GM12878 (cell line): ENCODE data around the gene CATSPER4. TPM values are rescaled to one million over a fixed set of nuclear protein-coding genes. Genes with fewer than 3 reads are reported as not detected.

Source experiments
- BACH1 ChIP-seq: fragments of 450-650 bp; IDR thresholded peaks from 2 replicates; pipeline ENCODE4 v1.6.1; 2017; ENCODE audit warnings: mild to moderate bottlenecking, borderline replicate concordance
- CEBPB ChIP-seq, 2 experiments: fragments of 150-350 bp in 1 of 2; IDR thresholded peaks; 2 replicates each; pipeline ENCODE4 v1.6.1; 2012 to 2014; ENCODE audit warnings: low read depth in 2 of 2, low read length in 2 of 2, borderline replicate concordance in 1 of 2, inconsistent platforms in 1 of 2
- CHD4 ChIP-seq: fragments of 200-600 bp; sonication (generic); IDR thresholded peaks from 2 replicates; pipeline ENCODE4 v1.6.1; 2016; ENCODE audit warnings: mild to moderate bottlenecking
- CTCF ChIP-seq, 3 experiments: IDR thresholded peaks in 2 of 3; conservative IDR thresholded peaks in 1 of 3; 2 replicates each; pipeline ENCODE4 v1.5.1; 2011; ENCODE audit warnings: low read depth in 3 of 3, low read length in 3 of 3, mild to moderate bottlenecking in 3 of 3, control low read depth in 2 of 3, moderate library complexity in 2 of 3, inconsistent platforms in 1 of 3, mixed read lengths in 1 of 3; ENCODE audit not compliant: control insufficient read depth in 2 of 3, insufficient read depth in 1 of 3; ENCODE audit errors: extremely low read depth in 1 of 3
- E2F4 ChIP-seq: IDR thresholded peaks from 2 replicates; pipeline ENCODE4 v1.6.1; 2012; ENCODE audit warnings: low read depth, low read length, improper control_type of control experiment
- ESRRA ChIP-seq: IDR thresholded peaks from 2 replicates; pipeline ENCODE4 v1.6.1; 2012; ENCODE audit warnings: mild to moderate bottlenecking, low read length, improper control_type of control experiment
- JUNB ChIP-seq: IDR thresholded peaks from 2 replicates; pipeline ENCODE4 v1.6.1; 2016; ENCODE audit warnings: antibody characterized with exemption, mild to moderate bottlenecking
- MLLT1 ChIP-seq: fragments of 450-650 bp; IDR thresholded peaks from 2 replicates; pipeline ENCODE4 v1.6.1; 2016; ENCODE audit warnings: mild to moderate bottlenecking
- MYC ChIP-seq: IDR thresholded peaks from 2 replicates; pipeline ENCODE4 v1.6.1; 2011; ENCODE audit warnings: mild to moderate bottlenecking, low read length, moderate library complexity, inconsistent platforms; ENCODE audit not compliant: insufficient read depth, insufficient replicate concordance, insufficient read length, severe bottlenecking
- NR2C2 ChIP-seq: IDR thresholded peaks from 2 replicates; pipeline ENCODE4 v1.6.1; 2011; ENCODE audit warnings: borderline replicate concordance, low read depth; ENCODE audit not compliant: control insufficient read depth, insufficient read length
- PBX3 ChIP-seq: IDR thresholded peaks from 2 replicates; pipeline ENCODE4 v1.6.1; 2011; ENCODE audit warnings: mild to moderate bottlenecking, low read depth, low read length, moderate library complexity; ENCODE audit not compliant: insufficient replicate concordance
- RELB ChIP-seq: fragments of 450-650 bp; IDR thresholded peaks from 2 replicates; pipeline ENCODE4 v1.6.1; 2017; ENCODE audit warnings: low read depth, mild to moderate bottlenecking, moderate library complexity
- SMARCA5 ChIP-seq: fragments of 450-650 bp; IDR thresholded peaks from 2 replicates; pipeline ENCODE4 v1.6.1; 2017; ENCODE audit warnings: mild to moderate bottlenecking
- SPI1 ChIP-seq: IDR thresholded peaks from 2 replicates; pipeline ENCODE4 v1.6.1; 2011; ENCODE audit warnings: low read depth, mild to moderate bottlenecking, low read length, moderate library complexity, borderline replicate concordance; ENCODE audit not compliant: insufficient read depth
- SREBF2 ChIP-seq: IDR thresholded peaks from 2 replicates; pipeline ENCODE4 v1.6.1; 2012; ENCODE audit warnings: mild to moderate bottlenecking, low read length
- YY1 ChIP-seq: IDR thresholded peaks from 2 replicates; pipeline ENCODE4 v1.6.1; 2011; ENCODE audit warnings: low read depth, mild to moderate bottlenecking, low read length
- ZBTB33 ChIP-seq: fragments of 450-650 bp; IDR thresholded peaks from 2 replicates; pipeline ENCODE4 v1.6.1; 2017; ENCODE audit warnings: mild to moderate bottlenecking
- ZNF207 ChIP-seq: fragments of 450-650 bp; IDR thresholded peaks from 2 replicates; pipeline ENCODE4 v1.6.1; 2014; ENCODE audit warnings: antibody characterized with exemption, mild to moderate bottlenecking, borderline replicate concordance
- ZNF384 ChIP-seq: IDR thresholded peaks from 2 replicates; pipeline ENCODE4 v1.6.1; 2012; ENCODE audit warnings: low read depth, mild to moderate bottlenecking, low read length, improper control_type of control experiment, borderline replicate concordance
- polyA plus RNA-seq, 11 experiments: library from polyadenylated mRNA; depleted of rRNA in 4 of 11; unstranded in 6 of 11; stranded (reverse) in 5 of 11; fragments of >200 nt; fragmentation: Nextera tagmentation in 4 of 11; fragmentation: Illumina TruSeq in 1 of 11; extraction: Ambion mirVana in 4 of 11; extraction: Trizol in 1 of 11; gene quantifications; 1 replicate in 1 of 11; 2 replicates in 10 of 11; pipeline versions ENCODE4 v1.2.1 to v1.2.3, GENCODE V29; 2011 to 2016; ENCODE audit warnings: inconsistent platforms in 2 of 11, missing spikeins in 2 of 11, low read depth in 1 of 11
- total RNA-seq, 4 experiments: library from RNA; depleted of rRNA in 3 of 4; stranded (reverse); fragments of >200 nt in 3 of 4; fragmentation: Illumina TruSeq in 1 of 4; extraction: Trizol in 1 of 4; gene quantifications; 2 replicates each; pipeline versions ENCODE4 v1.2.1 to v1.2.3, GENCODE V29; 2013 to 2021

Gene CATSPER4
- total and polyA plus RNA-seq, 10 of the 15 experiments (the other 5 are each of a cell fraction or from before 2014, with no cell fraction given): 0.13 TPM; not detected in 9

- no peak for TF ChIP-seq NR2C2
- TF ChIP-seq ESRRA: no peak
- TF ChIP-seq SMARCA5: no peak
- no peak for TF ChIP-seq E2F4
- no peak for TF ChIP-seq MLLT1
- peak; percentile 98 for TF ChIP-seq BACH1
- no peak for TF ChIP-seq CHD4
- no peak for TF ChIP-seq YY1
- no peak for TF ChIP-seq CTCF (IDR thresholded peaks at IDR 0.05 in 2 of 3, conservative IDR thresholded peaks at IDR 0.05 in 1 of 3; ENCODE audit: control insufficient read depth in 2 of 3, extremely low read depth in 1 of 3, insufficient read depth in 1 of 3, low read depth in 3 of 3, low read length in 3 of 3)
- 0 out of 2 replicates have a peak, but pooled peaks have one; percentile 3 for TF ChIP-seq SPI1
- TF ChIP-seq JUNB: peak; percentile 67
- no peak for TF ChIP-seq SREBF2
- no peak for TF ChIP-seq PBX3
- TF ChIP-seq RELB: no peak; the same call in 1 of the 2 replicates
- no peak for TF ChIP-seq ZNF384
- TF ChIP-seq ZNF207: no peak
- TF ChIP-seq ZBTB33: no peak
- no peak for TF ChIP-seq MYC
- TF ChIP-seq CEBPB (IDR thresholded peaks at IDR 0.05; ENCODE audit: borderline replicate concordance in 1 of 2, low read depth in 2 of 2, low read length in 2 of 2): no peak
Observed at GRCh38 chr1:26237230-26237966, 47.0 kb downstream of the CATSPER4 start (continued).
